HL-60 (cell line): Measurements from ENCODE around the gene DDX46.
"Not testable (repeated sequence)": the region's sequence is repeated elsewhere in the genome, so short reads cannot be mapped to it uniquely, and the experiment has no call there.

Experiments used
- DNase-seq, 2 experiments: peaks; one replicate each; pipeline ENCODE4 v3.0.0-alpha.2; 2010 to 2020; ENCODE audit warnings: low read depth in 1 of 2, low spot score in 1 of 2
- H3K27ac ChIP-seq: fragments of 250-450 bp; sonication (Bioruptor Pico); replicated peaks from 2 replicates; pipeline ENCODE4 v1.5.1; 2020; ENCODE audit warnings: mild to moderate bottlenecking, moderate library complexity
- H3K27me3 ChIP-seq: fragments of 250-450 bp; sonication (Bioruptor Pico); 2 replicates; pipeline ENCODE4 v1.5.1; 2021; ENCODE audit warnings: mild to moderate bottlenecking, moderate library complexity; ENCODE audit not compliant: insufficient read depth, poor library complexity, severe bottlenecking
- H3K4me3 ChIP-seq: replicated peaks from 2 replicates; pipeline ENCODE4 v1.5.1; 2011; ENCODE audit warnings: mild to moderate bottlenecking, control low read depth, low read length; ENCODE audit not compliant: insufficient read depth
- GABPA ChIP-seq: IDR thresholded peaks from 2 replicates; pipeline ENCODE4 v1.6.1; 2012; ENCODE audit warnings: low read depth
- POLR2AphosphoS5 ChIP-seq: IDR thresholded peaks from 2 replicates; pipeline ENCODE4 v1.6.1; 2012; ENCODE audit warnings: low read depth
- SPI1 ChIP-seq: IDR thresholded peaks from 2 replicates; pipeline ENCODE4 v1.6.1; 2012; ENCODE audit warnings: low read depth, mild to moderate bottlenecking, borderline replicate concordance
- TF ChIP-seq, protein P1 (sequence below): IDR thresholded peaks from 2 replicates; pipeline ENCODE4 v1.6.1; 2012; ENCODE audit warnings: low read depth; ENCODE audit not compliant: insufficient replicate concordance
- TF ChIP-seq, protein P2 (sequence below): IDR thresholded peaks from one replicate; pipeline ENCODE4 v1.5.1; 2011; ENCODE audit warnings: low read length, control low read depth, inconsistent platforms; ENCODE audit not compliant: insufficient read depth

The DDX46 gene

DNA sequence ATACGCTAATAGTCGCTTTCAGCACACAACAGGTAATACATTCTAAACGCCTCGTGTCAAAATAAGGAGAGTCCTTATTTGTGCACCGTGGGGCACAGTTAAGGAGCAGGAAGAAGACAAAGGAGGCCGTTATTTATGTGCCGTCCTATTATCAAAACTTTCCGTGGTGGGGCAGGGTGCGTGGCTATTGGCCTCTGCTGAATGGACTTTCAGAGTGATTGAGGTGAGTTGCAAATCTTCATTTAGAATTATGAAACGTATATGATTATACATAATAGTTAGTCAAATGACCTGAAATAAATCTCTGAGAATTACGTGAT is 88.0 kb downstream of the DDX46 start:
- TF ChIP-seq, protein P1, sequence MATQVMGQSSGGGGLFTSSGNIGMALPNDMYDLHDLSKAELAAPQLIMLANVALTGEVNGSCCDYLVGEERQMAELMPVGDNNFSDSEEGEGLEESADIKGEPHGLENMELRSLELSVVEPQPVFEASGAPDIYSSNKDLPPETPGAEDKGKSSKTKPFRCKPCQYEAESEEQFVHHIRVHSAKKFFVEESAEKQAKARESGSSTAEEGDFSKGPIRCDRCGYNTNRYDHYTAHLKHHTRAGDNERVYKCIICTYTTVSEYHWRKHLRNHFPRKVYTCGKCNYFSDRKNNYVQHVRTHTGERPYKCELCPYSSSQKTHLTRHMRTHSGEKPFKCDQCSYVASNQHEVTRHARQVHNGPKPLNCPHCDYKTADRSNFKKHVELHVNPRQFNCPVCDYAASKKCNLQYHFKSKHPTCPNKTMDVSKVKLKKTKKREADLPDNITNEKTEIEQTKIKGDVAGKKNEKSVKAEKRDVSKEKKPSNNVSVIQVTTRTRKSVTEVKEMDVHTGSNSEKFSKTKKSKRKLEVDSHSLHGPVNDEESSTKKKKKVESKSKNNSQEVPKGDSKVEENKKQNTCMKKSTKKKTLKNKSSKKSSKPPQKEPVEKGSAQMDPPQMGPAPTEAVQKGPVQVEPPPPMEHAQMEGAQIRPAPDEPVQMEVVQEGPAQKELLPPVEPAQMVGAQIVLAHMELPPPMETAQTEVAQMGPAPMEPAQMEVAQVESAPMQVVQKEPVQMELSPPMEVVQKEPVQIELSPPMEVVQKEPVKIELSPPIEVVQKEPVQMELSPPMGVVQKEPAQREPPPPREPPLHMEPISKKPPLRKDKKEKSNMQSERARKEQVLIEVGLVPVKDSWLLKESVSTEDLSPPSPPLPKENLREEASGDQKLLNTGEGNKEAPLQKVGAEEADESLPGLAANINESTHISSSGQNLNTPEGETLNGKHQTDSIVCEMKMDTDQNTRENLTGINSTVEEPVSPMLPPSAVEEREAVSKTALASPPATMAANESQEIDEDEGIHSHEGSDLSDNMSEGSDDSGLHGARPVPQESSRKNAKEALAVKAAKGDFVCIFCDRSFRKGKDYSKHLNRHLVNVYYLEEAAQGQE: no peak
- TF ChIP-seq POLR2AphosphoS5 (no peak), GABPA (no peak), SPI1 (no peak)
- TF ChIP-seq, protein P2, sequence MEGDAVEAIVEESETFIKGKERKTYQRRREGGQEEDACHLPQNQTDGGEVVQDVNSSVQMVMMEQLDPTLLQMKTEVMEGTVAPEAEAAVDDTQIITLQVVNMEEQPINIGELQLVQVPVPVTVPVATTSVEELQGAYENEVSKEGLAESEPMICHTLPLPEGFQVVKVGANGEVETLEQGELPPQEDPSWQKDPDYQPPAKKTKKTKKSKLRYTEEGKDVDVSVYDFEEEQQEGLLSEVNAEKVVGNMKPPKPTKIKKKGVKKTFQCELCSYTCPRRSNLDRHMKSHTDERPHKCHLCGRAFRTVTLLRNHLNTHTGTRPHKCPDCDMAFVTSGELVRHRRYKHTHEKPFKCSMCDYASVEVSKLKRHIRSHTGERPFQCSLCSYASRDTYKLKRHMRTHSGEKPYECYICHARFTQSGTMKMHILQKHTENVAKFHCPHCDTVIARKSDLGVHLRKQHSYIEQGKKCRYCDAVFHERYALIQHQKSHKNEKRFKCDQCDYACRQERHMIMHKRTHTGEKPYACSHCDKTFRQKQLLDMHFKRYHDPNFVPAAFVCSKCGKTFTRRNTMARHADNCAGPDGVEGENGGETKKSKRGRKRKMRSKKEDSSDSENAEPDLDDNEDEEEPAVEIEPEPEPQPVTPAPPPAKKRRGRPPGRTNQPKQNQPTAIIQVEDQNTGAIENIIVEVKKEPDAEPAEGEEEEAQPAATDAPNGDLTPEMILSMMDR: no peak
- Histone ChIP-seq H3K4me3 (peak overlapping the region; percentile 59), H3K27ac (peak overlapping the region; percentile 95), H3K27me3 (no peaks in the 10 kb centered on the region)
- DNase-seq: peak in 1 of 2 experiments; percentile 17

DNA sequence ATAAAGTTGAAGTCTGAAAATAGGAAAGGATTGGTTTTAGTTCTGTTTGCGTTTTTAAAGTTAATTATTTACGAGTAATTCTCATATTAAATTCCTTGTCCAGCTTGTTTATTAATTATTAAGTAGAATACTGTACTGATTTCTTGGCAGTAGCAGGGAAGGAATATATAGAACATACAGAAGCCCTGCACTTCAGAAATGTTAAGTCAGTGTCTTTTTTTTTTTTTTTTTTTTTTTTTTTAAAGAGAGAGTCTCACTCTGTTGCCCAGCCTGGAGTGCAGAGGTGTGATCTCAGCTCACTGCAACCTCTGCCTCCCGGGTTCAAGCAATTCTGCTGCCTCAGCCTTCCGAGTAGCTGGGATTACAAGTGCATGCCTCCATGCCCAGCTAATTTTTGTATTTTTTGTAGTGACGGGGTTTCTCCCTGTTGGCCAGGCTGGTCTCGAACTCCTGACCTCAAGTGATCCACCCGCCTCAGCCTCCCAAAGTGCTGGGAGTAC is 90.9 kb downstream of the DDX46 start:
- DNase-seq, H3K27me3 ChIP-seq, H3K27ac ChIP-seq, H3K4me3 ChIP-seq: not testable (repeated sequence)

DNA sequence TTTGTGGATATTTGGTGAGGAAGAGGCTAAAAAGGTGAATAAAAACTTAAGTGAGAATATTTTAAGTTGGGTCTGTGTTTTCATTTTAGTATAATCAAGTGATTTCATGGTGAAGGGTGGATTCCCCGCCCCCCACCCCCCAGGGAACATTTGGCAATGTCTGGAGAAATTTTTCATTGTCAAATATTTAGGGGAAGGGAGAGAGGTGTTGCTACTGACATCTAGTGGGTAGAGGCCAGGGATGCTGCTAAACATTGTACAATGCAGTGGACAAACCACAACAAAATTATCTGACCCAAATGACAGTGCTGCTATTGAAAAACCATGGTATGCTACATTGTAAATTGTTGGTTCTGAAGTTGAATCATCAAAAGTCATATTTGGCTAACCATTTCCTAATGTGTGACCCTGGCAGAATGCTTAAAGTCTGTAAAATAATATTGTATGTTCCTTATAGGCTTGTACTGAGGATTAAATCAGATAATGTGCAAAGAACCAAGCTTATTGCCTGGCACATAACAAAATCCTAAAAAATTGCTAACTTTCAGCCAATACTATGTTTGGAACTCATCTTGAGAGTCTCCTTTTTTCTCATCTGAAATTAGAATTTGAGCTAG is 92.8 kb downstream of the DDX46 start:
- H3K27ac ChIP-seq: no peak overlapping the region
- TF ChIP-seq SPI1 (no peak), POLR2AphosphoS5 (no peak)
- TF ChIP-seq, protein P1: no peak
- peak in 1 of 2 experiments; percentile 5 for DNase-seq
- H3K4me3 ChIP-seq: no peak overlapping the region
- no peaks in the 10 kb centered on the region for H3K27me3 ChIP-seq

DNA sequence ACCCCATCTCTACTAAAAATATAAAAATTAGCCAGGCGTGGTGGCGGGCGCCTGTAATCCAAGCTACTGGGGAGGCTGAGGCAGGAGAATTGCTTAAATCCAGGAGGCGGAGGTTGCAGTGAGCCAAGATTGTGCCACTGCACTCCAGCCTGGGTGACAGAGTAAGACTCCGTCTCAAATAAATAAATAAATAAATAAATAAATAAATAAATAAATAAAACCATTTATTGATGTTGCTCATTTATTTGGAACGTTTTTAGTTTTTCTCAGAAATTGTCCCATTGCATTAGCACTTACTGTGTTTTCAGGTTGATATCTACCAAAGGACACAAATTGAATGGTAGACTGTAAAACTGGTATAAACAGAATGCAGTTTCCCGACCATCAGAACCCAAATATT is 97.9 kb downstream of the DDX46 start:
- not testable (repeated sequence) for H3K27ac ChIP-seq, H3K27me3 ChIP-seq, H3K4me3 ChIP-seq, DNase-seq

DNA sequence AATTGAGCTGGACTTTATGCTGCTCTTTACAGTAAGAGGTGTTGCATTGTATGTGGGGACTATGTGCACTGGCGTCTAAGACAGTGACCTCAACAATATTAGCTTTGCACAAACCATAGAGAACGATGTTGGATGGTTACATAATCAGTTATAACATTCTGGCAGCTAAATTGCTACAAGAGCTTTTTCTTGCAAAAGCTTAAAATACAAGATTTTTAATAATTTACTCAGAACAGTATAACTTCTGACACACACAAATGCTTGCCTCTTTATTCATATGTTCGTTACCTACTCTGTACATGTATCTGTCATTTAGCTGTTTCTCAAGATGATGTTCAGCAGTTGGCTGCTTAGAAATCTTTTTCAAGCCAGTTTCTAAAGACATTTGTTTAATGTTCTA is 98.8 kb downstream of the DDX46 start:
- H3K27ac ChIP-seq: no peak overlapping the region
- no peak overlapping the region for H3K4me3 ChIP-seq
- DNase-seq: no peak
- TF ChIP-seq GABPA: no peak
- H3K27me3 ChIP-seq: no peaks in the 10 kb centered on the region

DNA sequence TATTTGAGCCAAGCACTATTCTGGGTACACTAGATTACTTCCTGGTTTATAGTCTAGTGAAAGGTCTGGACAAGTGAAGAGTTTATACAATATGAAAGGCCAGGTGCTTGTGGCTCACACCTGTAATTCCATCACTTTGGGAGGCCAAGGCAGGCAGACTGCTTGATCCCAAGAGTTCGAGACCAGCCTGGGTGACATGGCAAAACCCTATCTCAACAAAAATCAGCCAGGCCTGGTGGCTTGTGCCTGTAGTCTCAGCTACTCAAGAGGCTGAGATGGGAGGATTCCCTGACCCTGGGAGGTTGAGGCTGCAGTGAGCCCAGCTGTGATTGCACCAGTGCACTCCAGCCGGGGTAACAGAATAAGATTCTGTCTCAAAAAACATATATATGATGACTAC is 106.1 kb downstream of the DDX46 start:
- no peak for DNase-seq
- TF ChIP-seq, protein P1: no peak
- TF ChIP-seq, protein P2: no peak
- no peak for TF ChIP-seq SPI1
- no peak for TF ChIP-seq POLR2AphosphoS5
- no peak for TF ChIP-seq GABPA
- H3K27me3 ChIP-seq: no peaks in the 10 kb centered on the region
- H3K27ac ChIP-seq: no peak overlapping the region
- no peak overlapping the region for H3K4me3 ChIP-seq
